ENCODE data around the gene ZBTB20. TPM values are rescaled to one million over a fixed set of nuclear protein-coding genes. Genes with fewer than 3 reads are reported as not detected.
A peak's percentile ranks its signal among the peaks of the same experiment; 100 is the strongest.
"Not testable (repeated sequence)": the region's sequence is repeated elsewhere in the genome, so short reads cannot be mapped to it uniquely, and the experiment has no call there.

ZBTB20 gene
- total RNA-seq, 2 donors from 2014 or later = 55.3 to 61.2 TPM

DNA sequence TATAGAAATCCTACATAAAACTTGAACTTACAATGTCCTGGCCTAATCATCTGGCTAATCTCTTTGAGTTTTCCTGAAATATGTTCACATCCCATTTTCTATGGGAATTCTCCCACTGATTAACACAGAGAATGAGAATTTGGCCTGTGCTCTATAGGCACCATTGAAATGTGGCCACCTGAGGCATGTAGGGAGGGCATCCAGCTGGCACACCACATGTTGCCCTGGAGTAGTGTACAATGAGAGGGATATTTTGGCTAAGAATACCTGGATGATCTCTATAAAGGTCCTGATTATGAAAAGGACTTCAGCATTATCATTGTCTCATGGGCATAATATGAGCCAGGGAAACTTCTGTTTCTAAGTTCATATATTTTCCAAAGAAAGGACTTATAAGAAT is 324.0 kb downstream of the ZBTB20 start:
- Mint-ChIP-seq H3K27me3 (no peaks in the 10 kb centered on the region), H3K36me3 (ENCODE audit: low read depth) (no peaks in the 10 kb centered on the region), H3K4me1 (no peaks in the 10 kb centered on the region), H3K4me3 (no peak overlapping the region), H3K27ac (no peak overlapping the region)
- no peaks in the 10 kb centered on the region for H3K9me3 ChIP-seq (ENCODE audit: control insufficient read depth, low read length, poor library complexity, severe bottlenecking)
- no peak for ATAC-seq
- no peak for DNase-seq

DNA sequence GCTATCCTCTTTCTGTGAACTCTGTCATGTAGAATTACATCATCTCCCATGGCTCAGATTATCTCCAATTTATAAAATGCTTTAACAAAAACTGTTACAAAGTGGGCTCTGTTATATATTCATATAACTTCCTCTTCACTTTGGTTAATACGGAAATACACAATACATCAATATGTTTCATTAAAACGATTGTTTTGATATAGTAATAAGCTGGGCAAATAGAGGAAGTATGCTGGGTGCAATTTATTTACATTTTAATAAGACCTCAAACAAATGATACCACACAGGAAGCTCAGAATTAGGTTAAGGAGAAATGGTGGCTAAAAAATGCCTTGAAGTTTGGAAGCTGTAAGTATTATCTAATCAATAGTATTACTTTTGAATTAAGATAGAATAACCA is 331.0 kb downstream of the ZBTB20 start:
- H3K9me3 ChIP-seq (ENCODE audit: control insufficient read depth, low read length, poor library complexity, severe bottlenecking) = no peaks in the 10 kb centered on the region
- no peak for ATAC-seq
- Mint-ChIP-seq H3K27me3 (no peaks in the 10 kb centered on the region), H3K36me3 (ENCODE audit: low read depth) (peaks cover 3% of the 10 kb centered on the region), H3K4me3 (no peak overlapping the region), H3K4me1 (no peaks in the 10 kb centered on the region), H3K27ac (no peak overlapping the region)
- DNase-seq = no peak

DNA sequence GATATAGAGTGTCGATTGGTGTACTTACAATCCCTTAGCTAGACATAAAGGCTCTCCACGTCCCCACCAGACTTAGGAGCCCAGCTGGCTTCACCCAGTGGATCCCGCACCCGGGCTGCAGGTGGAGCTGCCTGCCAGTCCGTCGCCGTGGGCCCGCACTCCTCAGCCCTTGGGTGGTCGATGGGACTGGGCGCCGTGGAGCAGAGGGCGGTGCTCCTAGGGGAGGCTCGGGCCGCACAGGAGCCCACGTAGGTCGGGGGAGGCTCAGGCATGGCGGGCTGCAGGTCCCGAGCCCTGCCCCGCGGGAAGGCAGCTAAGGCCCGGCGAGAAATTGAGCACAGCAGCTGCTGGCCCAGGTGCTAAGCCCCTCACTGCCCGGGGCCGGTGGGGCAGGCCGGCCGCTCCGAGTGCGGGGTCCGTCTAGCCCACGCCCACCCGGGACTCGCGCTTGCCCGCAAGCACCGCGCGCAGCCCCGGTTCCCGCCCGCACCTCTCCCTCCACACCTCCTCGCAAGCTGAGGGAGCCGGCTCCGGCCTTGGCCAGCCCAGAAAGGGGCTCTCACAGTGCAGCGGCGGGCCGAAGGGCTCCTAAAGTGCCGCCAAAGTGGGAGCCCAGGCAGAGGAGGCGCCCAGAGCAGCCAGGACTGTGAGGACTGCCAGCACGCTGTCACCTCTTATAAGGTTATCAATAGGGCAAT is 334.4 kb downstream of the ZBTB20 start:
- not testable (repeated sequence) for H3K4me3 Mint-ChIP-seq; H3K27ac Mint-ChIP-seq; ATAC-seq; DNase-seq; H3K4me1 Mint-ChIP-seq; H3K9me3 ChIP-seq (ENCODE audit: control insufficient read depth, low read length, poor library complexity, severe bottlenecking); H3K27me3 Mint-ChIP-seq; H3K36me3 Mint-ChIP-seq (ENCODE audit: low read depth)

DNA sequence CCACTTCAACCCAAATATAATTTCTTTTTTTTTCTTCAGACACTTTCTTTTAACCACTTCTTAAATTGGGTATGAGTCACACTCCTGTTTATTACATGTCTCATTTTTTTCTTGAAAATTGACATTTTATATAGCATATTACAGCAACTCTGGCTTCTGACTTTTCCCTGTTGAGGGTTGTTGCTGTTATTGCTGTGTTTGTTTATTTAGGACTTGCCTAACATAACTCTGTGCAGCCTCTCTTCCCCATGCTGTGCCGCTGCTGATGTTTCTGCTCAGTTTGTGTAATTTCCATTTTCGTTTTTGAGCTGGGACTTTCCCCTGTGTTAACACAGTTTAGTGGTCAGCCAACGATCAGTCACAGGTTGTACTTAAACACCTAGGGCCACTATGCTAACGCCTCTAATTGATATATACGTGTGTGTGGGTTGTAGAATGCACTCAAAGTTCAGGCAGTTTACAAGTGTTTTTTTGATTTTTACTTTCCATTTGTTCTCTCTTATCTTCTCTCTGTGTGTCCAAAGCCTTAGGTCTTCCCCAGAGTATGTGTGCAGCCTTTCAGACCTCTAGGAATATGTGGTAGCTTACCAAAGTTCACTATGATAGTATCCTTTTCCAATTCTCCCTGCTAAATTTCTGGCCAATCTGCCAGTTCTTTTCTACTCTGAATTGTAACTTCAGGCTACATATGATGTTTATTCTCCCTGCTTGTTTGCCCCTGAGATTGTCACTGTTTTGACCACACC is 337.2 kb downstream of the ZBTB20 start:
- Mint-ChIP-seq H3K36me3 (ENCODE audit: low read depth) (peaks cover 6% of the 10 kb centered on the region), H3K27ac (no peak overlapping the region), H3K4me3 (peak overlapping the region; percentile 5), H3K4me1 (peaks cover 6% of the 10 kb centered on the region), H3K27me3 (no peaks in the 10 kb centered on the region)
- H3K9me3 ChIP-seq (ENCODE audit: control insufficient read depth, low read length, poor library complexity, severe bottlenecking) = no peaks in the 10 kb centered on the region
- DNase-seq = no peak
- peak; percentile 71 for ATAC-seq

DNA sequence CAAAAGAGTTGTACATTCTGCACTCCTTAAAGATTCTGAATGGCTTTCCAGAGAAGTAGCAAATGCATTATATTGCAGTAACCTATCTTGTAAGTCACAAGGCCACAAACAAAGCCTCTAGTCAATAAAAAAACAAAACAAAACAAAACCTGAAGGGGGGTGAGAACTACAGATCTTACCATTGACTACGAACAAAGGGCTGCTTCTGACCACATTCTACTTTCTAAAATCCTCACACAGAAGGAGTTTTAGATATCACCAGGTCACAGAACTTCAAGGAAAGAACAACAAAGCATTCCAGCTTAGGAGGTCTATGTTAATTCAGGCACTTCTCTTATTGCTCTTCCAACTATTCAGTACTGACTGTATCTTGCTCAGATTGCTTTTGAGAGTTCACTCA is 343.0 kb downstream of the ZBTB20 start:
- Mint-ChIP-seq H3K27ac (no peak overlapping the region), H3K4me3 (no peak overlapping the region), H3K4me1 (peaks cover 15% of the 10 kb centered on the region), H3K27me3 (no peaks in the 10 kb centered on the region), H3K36me3 (ENCODE audit: low read depth) (peaks cover 4% of the 10 kb centered on the region)
- ATAC-seq (no peak), DNase-seq (no peak)
- H3K9me3 ChIP-seq (ENCODE audit: control insufficient read depth, low read length, poor library complexity, severe bottlenecking) = no peaks in the 10 kb centered on the region

DNA sequence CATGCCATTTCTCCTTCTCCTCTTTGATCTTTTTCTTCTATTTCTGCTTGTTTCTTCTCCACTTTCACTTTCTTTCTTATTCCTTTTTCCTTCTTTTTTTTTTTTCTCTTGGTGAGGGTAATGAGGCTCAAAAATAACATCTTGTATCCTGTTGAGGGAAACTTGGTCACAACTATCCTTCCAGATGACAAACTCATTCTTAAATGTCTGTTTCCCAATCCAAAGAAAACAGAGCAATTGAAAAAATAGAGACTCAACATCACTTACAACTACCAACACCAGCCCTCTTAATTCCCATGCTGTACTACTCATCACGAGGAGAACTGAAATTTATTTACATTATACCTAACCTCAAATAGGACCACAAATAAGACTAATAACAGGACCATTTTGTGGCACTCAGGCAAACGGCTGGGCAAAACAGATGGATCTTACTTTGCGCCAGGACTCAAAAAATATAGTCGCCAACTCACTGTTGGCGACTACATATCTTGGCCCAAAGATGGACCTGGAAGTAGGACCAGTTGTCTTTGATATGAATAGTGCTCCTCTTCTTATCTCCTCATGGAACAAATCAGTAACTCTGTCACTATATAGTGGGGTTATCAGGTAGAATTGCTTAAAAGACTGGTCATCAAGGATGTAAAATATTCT is 343.9 kb downstream of the ZBTB20 start:
- DNase-seq = no peak
- H3K36me3 Mint-ChIP-seq (ENCODE audit: low read depth) = peaks cover 5% of the 10 kb centered on the region
- H3K9me3 ChIP-seq (ENCODE audit: control insufficient read depth, low read length, poor library complexity, severe bottlenecking) = no peaks in the 10 kb centered on the region
- H3K27ac Mint-ChIP-seq = peak overlapping the region; percentile 37
- H3K4me1 Mint-ChIP-seq = peaks cover 16% of the 10 kb centered on the region
- no peak for ATAC-seq
- no peak overlapping the region for H3K4me3 Mint-ChIP-seq
- no peaks in the 10 kb centered on the region for H3K27me3 Mint-ChIP-seq

DNA sequence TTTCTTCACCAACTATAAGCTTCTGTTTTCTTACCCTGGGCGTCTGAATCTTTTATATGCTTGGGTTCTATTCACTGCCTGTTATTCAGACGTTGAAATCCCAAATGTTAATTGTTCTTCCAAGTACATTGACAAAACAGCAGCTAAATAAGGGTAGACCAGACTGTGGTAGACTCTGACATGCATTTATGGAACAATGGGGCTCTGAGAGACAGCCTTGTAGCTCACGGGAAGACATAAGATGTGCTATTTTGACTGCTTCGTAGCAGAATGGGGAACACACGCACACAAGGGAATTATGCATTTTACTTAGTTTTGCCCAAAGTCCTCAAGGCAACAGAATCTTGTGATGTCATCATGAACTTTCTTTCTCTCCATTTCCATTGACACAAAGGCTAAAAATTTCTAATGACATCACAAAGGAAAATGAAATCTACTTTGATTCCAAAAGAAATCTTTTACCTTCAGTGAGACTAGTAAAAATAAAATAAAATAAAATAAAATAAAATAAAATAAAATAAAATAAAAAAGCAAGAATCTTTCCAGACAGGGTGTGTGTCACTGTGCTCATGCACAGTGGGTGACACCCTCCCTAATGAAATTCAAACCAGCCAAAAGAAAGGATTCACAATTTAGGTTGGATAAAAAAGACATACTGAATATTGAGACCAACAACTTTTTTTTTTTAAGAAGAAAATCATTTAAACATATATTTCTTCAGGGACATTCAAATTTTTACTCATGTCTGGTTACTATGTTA is 346.6 kb downstream of the ZBTB20 start:
- H3K9me3 ChIP-seq (ENCODE audit: control insufficient read depth, low read length, poor library complexity, severe bottlenecking) = no peaks in the 10 kb centered on the region
- peaks cover 10% of the 10 kb centered on the region for H3K36me3 Mint-ChIP-seq (ENCODE audit: low read depth)
- DNase-seq (no peak), ATAC-seq (no peak)
- no peak overlapping the region for H3K4me3 Mint-ChIP-seq
- no peaks in the 10 kb centered on the region for H3K27me3 Mint-ChIP-seq
- peaks cover 24% of the 10 kb centered on the region for H3K4me1 Mint-ChIP-seq
- no peak overlapping the region for H3K27ac Mint-ChIP-seq

DNA sequence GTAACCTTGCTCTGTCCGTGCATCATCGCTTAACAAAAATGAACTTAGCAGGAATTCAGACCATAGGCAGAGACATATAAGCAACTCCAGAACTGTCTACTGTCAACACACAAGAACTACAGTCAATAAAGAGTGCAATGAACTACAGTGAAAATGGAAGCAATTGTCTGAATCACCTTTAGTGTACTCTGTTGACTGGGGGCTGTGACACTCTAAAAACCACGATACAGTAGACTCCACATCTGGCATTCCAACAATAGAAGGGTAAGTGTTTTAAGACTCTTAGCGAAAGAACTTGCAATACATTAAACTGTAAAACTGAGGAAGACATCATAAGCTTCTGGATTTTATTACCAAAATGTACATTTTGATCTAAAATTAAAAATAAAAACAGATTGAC is 347.3 kb downstream of the ZBTB20 start:
- H3K9me3 ChIP-seq (ENCODE audit: control insufficient read depth, low read length, poor library complexity, severe bottlenecking) = no peaks in the 10 kb centered on the region
- Mint-ChIP-seq H3K36me3 (ENCODE audit: low read depth) (peaks cover 14% of the 10 kb centered on the region), H3K4me3 (no peak overlapping the region), H3K27ac (no peak overlapping the region), H3K27me3 (no peaks in the 10 kb centered on the region), H3K4me1 (peaks cover 27% of the 10 kb centered on the region)
- ATAC-seq = no peak
- DNase-seq = no peak

DNA sequence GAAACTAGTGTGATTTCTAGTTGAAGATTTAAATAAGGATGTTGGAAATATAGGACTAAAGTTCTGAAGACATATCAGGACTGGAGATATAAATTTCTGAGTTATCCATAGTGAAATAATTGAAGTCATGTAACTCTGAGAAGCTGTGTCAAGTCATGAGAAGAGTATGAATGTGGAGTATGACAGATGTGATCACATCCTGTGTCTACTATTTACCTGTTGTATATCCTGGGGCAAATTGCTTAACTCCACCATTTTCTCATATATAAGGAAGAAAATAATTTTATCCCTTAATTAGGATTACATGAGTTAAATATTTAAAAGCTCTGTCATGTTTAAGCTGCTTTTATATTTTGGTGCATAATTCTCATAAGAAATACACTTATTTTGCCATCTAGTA is 350.3 kb downstream of the ZBTB20 start:
- Mint-ChIP-seq H3K27me3 (no peaks in the 10 kb centered on the region), H3K4me1 (peaks cover 13% of the 10 kb centered on the region), H3K36me3 (ENCODE audit: low read depth) (peaks cover 12% of the 10 kb centered on the region), H3K4me3 (no peak overlapping the region), H3K27ac (no peak overlapping the region)
- H3K9me3 ChIP-seq (ENCODE audit: control insufficient read depth, low read length, poor library complexity, severe bottlenecking) = no peaks in the 10 kb centered on the region
- DNase-seq (no peak), ATAC-seq (no peak)

DNA sequence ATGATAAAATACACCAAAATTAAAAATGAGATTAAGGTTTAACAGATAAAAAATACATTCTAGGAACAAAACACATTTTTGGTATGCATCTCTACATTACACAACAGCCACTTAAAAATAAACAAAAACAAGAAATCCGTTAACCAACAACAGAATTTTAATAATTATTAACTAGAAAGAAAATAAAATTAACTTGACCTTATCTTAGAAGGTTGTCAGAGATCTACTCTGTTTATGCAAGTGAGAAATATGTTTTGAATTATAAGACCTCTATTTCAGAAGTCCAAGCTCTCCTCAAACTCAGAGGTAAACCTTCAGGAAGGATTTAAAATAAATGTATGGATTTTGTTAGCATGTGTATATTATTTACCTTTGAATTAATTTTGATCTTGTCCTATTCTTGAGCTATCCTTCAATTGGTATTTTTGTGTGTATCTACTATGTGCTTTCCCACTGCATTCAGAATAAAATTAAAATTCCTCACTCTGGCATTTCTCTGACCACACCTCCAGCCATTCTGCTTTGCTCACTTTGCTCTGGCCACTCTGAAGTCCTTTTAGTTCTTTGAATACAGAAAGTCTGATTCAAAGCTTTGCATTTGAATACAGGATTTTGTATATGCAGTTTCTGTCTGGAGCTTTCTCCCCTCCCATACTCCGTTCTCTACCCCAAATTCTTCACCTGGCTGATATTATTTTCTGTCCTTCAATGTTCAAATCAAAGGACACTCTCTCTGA is 352.0 kb downstream of the ZBTB20 start:
- DNase-seq (no peak), ATAC-seq (no peak)
- H3K9me3 ChIP-seq (ENCODE audit: control insufficient read depth, low read length, poor library complexity, severe bottlenecking) = no peaks in the 10 kb centered on the region
- no peak overlapping the region for H3K4me3 Mint-ChIP-seq
- no peak overlapping the region for H3K27ac Mint-ChIP-seq
- H3K36me3 Mint-ChIP-seq (ENCODE audit: low read depth) = peaks cover 12% of the 10 kb centered on the region
- H3K4me1 Mint-ChIP-seq = peaks cover 13% of the 10 kb centered on the region
- H3K27me3 Mint-ChIP-seq = no peaks in the 10 kb centered on the region

DNA sequence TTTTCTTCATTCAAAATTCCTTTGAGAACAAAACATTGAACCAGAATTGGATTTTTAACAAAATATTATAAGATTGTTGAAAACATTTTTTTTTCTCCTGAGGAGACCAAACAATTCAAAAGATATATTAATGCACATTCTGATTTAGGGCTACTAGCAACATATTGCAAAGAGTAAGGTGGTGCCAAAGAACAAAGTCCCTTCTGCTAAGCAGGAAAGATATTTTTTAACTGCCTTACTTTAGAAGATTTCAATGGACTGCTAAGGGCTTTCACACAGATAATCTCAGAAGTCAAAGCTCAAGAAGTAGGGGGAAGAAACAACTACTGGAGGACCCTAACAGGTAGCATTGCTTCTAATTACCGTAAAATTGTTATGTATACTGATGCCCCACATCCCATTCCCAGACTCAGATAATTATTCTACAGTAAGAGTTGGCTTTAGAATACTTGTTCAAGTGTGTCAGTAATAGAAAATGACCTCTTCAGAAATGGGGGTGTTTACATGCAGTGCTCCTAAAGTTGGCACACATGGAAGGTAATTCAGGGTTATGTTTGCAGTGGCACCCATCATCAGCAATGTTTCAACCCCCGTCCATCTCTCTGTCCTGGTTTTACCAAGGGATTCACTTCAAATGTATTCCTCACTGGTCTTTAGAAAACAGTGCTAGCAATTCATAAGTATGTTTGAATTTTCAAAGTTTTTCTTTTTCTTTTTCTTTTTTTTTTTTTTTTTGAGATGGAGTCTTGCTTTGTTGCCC is 354.7 kb downstream of the ZBTB20 start:
- H3K27me3 Mint-ChIP-seq = no peaks in the 10 kb centered on the region
- peaks cover 9% of the 10 kb centered on the region for H3K36me3 Mint-ChIP-seq (ENCODE audit: low read depth)
- DNase-seq = no peak
- no peak overlapping the region for H3K4me3 Mint-ChIP-seq
- H3K4me1 Mint-ChIP-seq = peaks cover 11% of the 10 kb centered on the region
- no peak for ATAC-seq
- H3K9me3 ChIP-seq (ENCODE audit: control insufficient read depth, low read length, poor library complexity, severe bottlenecking) = no peaks in the 10 kb centered on the region
- H3K27ac Mint-ChIP-seq = no peak overlapping the region

DNA sequence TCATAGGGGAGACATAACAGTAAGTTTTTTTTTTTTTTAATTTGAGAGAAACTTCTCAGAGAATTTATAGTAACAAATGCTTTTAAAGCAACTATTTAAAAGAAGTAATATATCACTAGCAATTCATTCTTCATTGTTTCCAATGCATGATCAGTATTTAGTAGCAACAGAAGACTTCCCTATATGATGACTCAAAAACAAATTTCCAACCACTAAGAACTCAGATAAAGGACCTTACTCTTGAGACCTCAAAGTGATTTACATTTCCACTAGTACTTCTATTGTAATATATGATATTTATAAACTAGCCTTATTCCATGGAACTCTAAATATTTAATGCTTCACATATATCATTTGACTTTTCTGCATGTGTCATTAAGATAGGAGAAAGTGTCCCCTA is 356.3 kb downstream of the ZBTB20 start:
- no peak overlapping the region for H3K27ac Mint-ChIP-seq
- H3K27me3 Mint-ChIP-seq = no peaks in the 10 kb centered on the region
- H3K36me3 Mint-ChIP-seq (ENCODE audit: low read depth) = peaks cover 6% of the 10 kb centered on the region
- DNase-seq = no peak
- no peaks in the 10 kb centered on the region for H3K9me3 ChIP-seq (ENCODE audit: control insufficient read depth, low read length, poor library complexity, severe bottlenecking)
- no peak for ATAC-seq
- peaks cover 3% of the 10 kb centered on the region for H3K4me1 Mint-ChIP-seq
- no peak overlapping the region for H3K4me3 Mint-ChIP-seq

Data from T-helper 17 cell (primary cell).